ENCODE results near the gene WASHC4.

WASHC4 gene

DNA sequence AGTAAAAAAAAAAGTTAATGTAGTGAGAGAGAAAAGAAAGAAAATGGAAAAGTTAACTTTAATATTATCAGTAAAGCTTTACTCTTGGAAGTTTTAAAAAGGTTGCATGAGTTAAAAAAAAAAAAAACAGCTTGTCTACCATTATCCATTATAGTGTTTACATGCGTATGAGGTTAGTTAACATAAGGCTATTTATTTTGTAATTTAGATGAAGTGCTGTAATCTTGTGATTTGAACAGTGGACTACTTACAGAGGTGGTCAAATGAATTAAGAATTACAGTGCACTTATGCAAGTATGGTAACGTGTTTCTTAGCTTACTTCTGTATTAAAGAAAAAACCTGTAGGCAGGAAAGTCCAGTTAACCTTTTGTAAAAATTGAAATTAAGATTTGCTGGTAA lies 30.7 kb downstream of the WASHC4 start:
- TF ChIP-seq, protein P1, sequence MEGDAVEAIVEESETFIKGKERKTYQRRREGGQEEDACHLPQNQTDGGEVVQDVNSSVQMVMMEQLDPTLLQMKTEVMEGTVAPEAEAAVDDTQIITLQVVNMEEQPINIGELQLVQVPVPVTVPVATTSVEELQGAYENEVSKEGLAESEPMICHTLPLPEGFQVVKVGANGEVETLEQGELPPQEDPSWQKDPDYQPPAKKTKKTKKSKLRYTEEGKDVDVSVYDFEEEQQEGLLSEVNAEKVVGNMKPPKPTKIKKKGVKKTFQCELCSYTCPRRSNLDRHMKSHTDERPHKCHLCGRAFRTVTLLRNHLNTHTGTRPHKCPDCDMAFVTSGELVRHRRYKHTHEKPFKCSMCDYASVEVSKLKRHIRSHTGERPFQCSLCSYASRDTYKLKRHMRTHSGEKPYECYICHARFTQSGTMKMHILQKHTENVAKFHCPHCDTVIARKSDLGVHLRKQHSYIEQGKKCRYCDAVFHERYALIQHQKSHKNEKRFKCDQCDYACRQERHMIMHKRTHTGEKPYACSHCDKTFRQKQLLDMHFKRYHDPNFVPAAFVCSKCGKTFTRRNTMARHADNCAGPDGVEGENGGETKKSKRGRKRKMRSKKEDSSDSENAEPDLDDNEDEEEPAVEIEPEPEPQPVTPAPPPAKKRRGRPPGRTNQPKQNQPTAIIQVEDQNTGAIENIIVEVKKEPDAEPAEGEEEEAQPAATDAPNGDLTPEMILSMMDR (conservative IDR thresholded peaks at IDR 0.05; ENCODE audit: low read length) = no peak
- H3K4me3 ChIP-seq (ENCODE audit: low read length) = no peak overlapping the region
- DNase-seq (ENCODE audit: low read depth) = no peak

DNA sequence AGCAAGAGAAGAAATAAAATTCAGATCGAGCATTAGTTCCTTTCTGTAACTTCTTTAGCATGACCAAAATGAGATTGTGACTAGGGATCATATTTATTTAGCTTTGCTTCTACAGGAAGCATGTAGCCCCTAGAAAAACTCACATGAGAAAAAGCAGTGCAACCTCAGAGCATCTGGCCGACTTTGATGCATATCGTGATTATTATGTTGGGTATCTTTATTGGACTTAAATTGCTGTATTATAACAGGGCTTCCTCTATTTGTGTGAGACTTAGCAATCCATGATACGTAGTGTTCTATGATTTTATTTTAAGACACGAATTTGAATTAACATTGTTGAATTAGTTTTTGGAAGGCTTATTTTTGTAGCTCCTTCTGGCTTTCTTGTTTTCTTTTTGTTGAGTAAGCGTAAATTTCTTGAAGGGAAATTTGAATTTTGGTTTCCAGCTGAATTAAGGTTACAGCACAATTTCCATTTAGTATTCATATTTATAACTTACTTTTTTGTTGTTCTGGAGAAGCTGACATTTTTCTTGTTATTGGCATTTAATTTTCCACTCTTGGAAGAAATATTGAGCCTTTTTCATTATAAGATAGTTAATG lies 33.9 kb downstream of the WASHC4 start:
- TF ChIP-seq, protein P1 (conservative IDR thresholded peaks at IDR 0.05; ENCODE audit: low read length) = no peak
- no peak overlapping the region for H3K4me3 ChIP-seq (ENCODE audit: low read length)
- DNase-seq (ENCODE audit: low read depth) = no peak

DNA sequence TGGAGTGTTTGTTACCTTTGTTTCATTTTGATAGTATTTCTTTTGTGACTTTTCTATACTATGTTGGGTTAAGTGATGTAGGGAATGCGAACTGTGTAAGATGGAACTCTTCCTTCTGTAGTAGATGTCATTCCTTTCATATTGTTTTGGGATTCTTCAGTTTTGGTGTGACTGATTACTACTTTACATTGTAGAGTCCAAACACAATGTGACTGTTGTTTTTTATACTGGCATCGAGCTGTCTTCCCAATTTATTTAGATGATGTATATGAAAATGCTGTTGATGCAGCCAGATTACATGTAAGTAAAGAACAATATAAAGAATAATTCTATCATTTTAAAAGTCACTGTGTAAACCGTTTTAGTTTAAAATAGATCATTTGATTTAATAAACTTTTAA lies 34.7 kb downstream of the WASHC4 start:
- TF ChIP-seq, protein P1 (conservative IDR thresholded peaks at IDR 0.05; ENCODE audit: low read length) = no peak
- DNase-seq (ENCODE audit: low read depth) = no peak
- no peak overlapping the region for H3K4me3 ChIP-seq (ENCODE audit: low read length)

DNA sequence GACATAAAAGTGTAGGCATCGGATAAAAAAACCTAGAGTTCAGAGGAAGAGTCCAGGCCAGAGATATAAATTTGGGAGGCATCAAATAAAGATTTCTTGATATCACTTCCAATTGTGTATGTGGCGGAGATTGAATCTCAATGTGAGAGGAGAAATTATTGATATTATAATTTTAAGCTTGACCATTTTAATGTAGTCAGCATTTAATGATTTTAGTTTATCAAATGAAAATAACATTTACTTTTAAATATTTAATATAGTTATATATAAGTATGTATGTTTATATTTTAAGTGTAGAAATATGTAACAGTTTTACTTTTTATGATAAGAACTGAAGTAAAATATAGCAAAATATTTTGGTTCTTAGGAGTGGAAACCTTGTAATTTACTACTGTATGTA lies 48.7 kb downstream of the WASHC4 start:
- TF ChIP-seq, protein P1 (conservative IDR thresholded peaks at IDR 0.05; ENCODE audit: low read length) = no peak
- no peak overlapping the region for H3K4me3 ChIP-seq (ENCODE audit: low read length)
- no peak for DNase-seq (ENCODE audit: low read depth)

DNA sequence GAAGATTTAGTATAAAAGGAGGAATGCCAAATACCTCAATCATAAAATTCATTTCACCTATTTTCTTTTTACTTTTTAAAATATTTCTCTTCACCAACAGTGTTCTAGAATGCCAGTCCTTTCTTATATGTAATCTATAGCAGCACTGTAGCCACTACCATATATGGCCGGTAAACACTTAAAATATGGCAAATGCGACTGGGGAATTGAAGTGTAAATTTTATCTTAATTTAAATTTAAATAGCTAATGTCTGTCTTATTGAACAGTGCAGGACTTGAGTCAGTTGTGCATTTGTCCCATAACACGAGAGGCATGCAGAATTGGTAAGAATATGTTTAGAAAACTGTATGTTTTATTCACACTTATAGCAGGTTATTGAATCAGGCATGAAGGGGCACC lies 50.1 kb downstream of the WASHC4 start:
- no peak for DNase-seq (ENCODE audit: low read depth)
- no peak overlapping the region for H3K4me3 ChIP-seq (ENCODE audit: low read length)
- TF ChIP-seq, protein P1 (conservative IDR thresholded peaks at IDR 0.05; ENCODE audit: low read length) = no peak

DNA sequence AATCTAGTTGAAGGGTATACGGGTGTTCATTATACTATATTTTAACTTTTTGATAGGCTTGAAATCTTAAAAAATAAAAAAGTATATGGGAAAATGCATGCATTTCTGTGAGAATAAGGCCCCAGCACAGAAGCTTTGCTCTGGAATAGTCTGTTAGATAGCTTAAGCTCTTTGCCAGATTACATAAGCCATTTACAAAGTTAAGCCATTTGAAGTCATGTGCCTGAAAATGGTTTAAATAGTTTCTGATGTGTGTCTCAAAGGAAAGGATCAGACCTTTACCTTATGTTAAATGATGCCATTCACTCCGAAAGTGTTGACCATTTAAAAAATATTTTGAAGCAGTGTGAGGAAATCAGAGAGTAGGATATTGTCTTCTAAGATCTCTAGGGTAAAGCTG lies 51.3 kb downstream of the WASHC4 start:
- H3K4me3 ChIP-seq (ENCODE audit: low read length) = no peak overlapping the region
- DNase-seq (ENCODE audit: low read depth) = no peak
- TF ChIP-seq, protein P1 (conservative IDR thresholded peaks at IDR 0.05; ENCODE audit: low read length) = no peak

DNA sequence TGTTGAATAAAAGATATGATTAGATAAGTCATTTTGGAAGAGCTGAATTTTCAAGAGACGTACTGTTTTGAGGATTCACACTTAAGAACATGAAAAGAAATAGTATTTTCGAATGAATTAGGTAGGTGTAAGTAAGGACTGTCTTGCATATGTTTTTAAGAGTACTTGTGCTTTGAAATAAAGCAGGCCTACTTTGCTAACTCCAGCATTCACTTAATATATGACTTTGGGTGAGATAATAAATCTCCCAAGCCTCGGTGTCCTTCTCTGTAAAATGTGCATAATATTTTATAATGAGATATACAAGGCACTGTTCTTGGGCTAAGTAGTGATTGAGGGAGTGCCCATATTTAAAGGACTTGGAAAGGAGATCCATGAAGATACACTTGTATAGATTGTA lies 54.6 kb downstream of the WASHC4 start:
- DNase-seq (ENCODE audit: low read depth) = no peak
- TF ChIP-seq, protein P1 (conservative IDR thresholded peaks at IDR 0.05; ENCODE audit: low read length) = no peak
- H3K4me3 ChIP-seq (ENCODE audit: low read length) = no peak overlapping the region

Measured in AG10803 (cell line).